Ovary (tissue), 9 donors: Measurements from ENCODE around the gene CDC25B. TPM values are rescaled to one million over a fixed set of nuclear protein-coding genes. Genes with fewer than 3 reads are reported as not detected.

ENCODE experiments used
- DNase-seq, 5 donors: peaks; one replicate each; pipeline ENCODE4 v3.0.0-alpha.2; 2019 to 2020
- H3K27ac ChIP-seq, 2 donors: fragments of 200-600 bp; one replicate each; pipeline versions ENCODE4 v1.5.1 to v1.8.0; 2019 to 2022
- H3K27me3 ChIP-seq: fragments of 200-600 bp; one replicate; pipeline ENCODE4 v1.8.0; 2022
- H3K36me3 ChIP-seq: fragments of 200-600 bp; sonication (generic); one replicate; pipeline ENCODE4 v1.5.1; 2019
- H3K4me1 ChIP-seq: one replicate; pipeline ENCODE4 v1.8.1; 2013; ENCODE audit warnings: mild to moderate bottlenecking, moderate library complexity; ENCODE audit not compliant: insufficient read depth
- H3K4me3 ChIP-seq: fragments of 200-600 bp; sonication (generic); one replicate; pipeline ENCODE4 v1.5.1; 2017
- H3K9me3 ChIP-seq, 2 donors: fragments of 200-600 bp in 1 of 2; sonication (generic) in 1 of 2; one replicate each; pipeline versions ENCODE4 v1.5.1 to v1.8.1; 2013 to 2019; ENCODE audit warnings: mild to moderate bottlenecking in 1 of 2, moderate library complexity in 1 of 2
- EP300 ChIP-seq: sonication (generic); formaldehyde crosslinking; IDR thresholded peaks from one replicate; pipeline ENCODE4 v1.6.1; 2017; ENCODE audit warnings: antibody characterized with exemption
- POLR2A ChIP-seq: fragments of 450-650 bp; IDR thresholded peaks from one replicate; pipeline ENCODE4 v1.6.1; 2017; ENCODE audit warnings: antibody characterized with exemption, mild to moderate bottlenecking, moderate library complexity
- WGBS, 3 donors: extraction: QIAGEN DNeasy Blood & Tissue Kit in 1 of 3; methylation state at CpG; one replicate each; pipeline versions ENCODE4 v1.1.5 to v1.1.7; 2013 to 2017; 5-methylcytosine and 5-hydroxymethylcytosine counted together
- intact Hi-C, 4 donors: fragments of 100-400 bp; cut with DNase I; formaldehyde crosslinking; loops; one replicate each; pipeline versions ENCODE4 v1.11.0 to v1.15.1; 2022 to 2023
- polyA plus RNA-seq, 2 donors: library from polyadenylated mRNA; stranded (reverse); fragments of 200-250 nt in 1 of 2; fragments of 350-450 nt in 1 of 2; fragmentation: Illumina TruSeq in 1 of 2; extraction: RNeasy Lipid Tissue Mini Kit (QIAGEN cat#74804) in 1 of 2; gene quantifications; one replicate each; pipeline ENCODE4 v1.2.3, GENCODE V29; 2013 to 2014
- total RNA-seq, 7 donors: library from RNA; depleted of rRNA in 2 of 7; stranded (reverse); fragments of >200 nt in 2 of 7; fragmentation: NEBNext Ultra II Directional in 3 of 7; extraction: Animal tissue kit (Norgen Biotek cat#: 25700) in 3 of 7; gene quantifications; one replicate each; pipeline versions ENCODE4 v1.1.0 to v1.2.4, GENCODE V29; 2016 to 2023
- TF ChIP-seq, protein P1 (sequence below), 3 donors: fragments of 450-650 bp in 2 of 3; fragments of 200-600 bp in 1 of 3; IDR thresholded peaks; one replicate each; pipeline versions ENCODE4 v1.5.1 to v1.8.0; 2016 to 2022; ENCODE audit warnings: antibody characterized with exemption in 3 of 3, mild to moderate bottlenecking in 1 of 3
- donor health status: DM: no; HTN: no; CAD: no; lungs with moderate emphysema.
- donor health status: DM: no; HTN: no; CAD: no.
- donor health status: Bipolar disorder and iron deficiency.
- donor health status: DM: yes; HTN: yes; CAD: no.
- donor health status: DM: no; HTN: no; CAD: no.
- donor health status: DM: yes; HTN: yes; CAD: no.

CDC25B gene
- total and polyA plus RNA-seq, 9 donors: 17.9 to 47.8 (median 33.0) TPM

DNA sequence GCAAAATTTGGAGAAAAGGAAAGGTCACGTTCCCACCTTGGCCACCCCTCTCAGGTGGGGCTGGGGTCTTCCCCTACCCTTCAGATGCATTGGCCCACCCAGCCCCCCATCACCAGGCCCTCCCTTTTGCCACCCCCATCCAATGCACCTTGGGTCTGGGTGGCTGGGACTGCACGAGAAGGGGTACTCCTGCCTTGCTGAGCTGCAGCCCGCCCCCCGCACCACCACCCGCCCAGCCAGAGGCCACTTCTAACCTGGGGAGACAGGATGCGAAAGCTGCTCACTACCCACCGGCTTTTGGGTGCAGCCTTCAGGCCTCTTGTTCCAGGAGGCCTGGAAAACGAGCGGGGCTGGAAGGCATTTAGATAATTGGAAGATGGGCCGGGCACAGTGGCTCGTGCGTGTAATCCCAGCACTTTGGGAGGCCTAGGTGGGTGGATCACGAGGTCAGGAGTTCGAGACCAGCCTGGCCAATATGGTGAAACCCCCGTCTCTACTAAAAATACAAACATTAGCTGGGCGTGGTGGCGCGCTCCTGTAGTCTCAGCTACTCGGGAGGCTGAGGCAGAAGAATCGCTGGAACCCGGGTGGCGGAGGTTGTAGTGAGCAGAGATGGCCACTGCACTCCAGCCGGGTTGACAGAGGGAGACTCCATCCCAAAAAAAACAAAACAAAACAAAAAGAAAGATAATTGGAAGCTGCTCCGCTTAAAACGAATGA is 1.2 kb upstream of the CDC25B start:
- Histone ChIP-seq H3K27me3 (no peaks in the 10 kb centered on the region), H3K4me3 (peak overlapping the region; percentile 47), H3K27ac (peak overlapping the region; percentile 85 to 92), H3K4me1 (peaks cover 2% of the 10 kb centered on the region), H3K36me3 (no peaks in the 10 kb centered on the region), H3K9me3 (no peaks in the 10 kb centered on the region)
- WGBS, 3 donors: 76% methylated on average over 25 of the region's 25 CpGs
- TF ChIP-seq EP300: no peak
- TF ChIP-seq POLR2A: no peak
- TF ChIP-seq, protein P1, sequence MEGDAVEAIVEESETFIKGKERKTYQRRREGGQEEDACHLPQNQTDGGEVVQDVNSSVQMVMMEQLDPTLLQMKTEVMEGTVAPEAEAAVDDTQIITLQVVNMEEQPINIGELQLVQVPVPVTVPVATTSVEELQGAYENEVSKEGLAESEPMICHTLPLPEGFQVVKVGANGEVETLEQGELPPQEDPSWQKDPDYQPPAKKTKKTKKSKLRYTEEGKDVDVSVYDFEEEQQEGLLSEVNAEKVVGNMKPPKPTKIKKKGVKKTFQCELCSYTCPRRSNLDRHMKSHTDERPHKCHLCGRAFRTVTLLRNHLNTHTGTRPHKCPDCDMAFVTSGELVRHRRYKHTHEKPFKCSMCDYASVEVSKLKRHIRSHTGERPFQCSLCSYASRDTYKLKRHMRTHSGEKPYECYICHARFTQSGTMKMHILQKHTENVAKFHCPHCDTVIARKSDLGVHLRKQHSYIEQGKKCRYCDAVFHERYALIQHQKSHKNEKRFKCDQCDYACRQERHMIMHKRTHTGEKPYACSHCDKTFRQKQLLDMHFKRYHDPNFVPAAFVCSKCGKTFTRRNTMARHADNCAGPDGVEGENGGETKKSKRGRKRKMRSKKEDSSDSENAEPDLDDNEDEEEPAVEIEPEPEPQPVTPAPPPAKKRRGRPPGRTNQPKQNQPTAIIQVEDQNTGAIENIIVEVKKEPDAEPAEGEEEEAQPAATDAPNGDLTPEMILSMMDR (IDR thresholded peaks at IDR 0.05): no peak
- DNase-seq: no peak
- intact Hi-C loops: no loop called here

DNA sequence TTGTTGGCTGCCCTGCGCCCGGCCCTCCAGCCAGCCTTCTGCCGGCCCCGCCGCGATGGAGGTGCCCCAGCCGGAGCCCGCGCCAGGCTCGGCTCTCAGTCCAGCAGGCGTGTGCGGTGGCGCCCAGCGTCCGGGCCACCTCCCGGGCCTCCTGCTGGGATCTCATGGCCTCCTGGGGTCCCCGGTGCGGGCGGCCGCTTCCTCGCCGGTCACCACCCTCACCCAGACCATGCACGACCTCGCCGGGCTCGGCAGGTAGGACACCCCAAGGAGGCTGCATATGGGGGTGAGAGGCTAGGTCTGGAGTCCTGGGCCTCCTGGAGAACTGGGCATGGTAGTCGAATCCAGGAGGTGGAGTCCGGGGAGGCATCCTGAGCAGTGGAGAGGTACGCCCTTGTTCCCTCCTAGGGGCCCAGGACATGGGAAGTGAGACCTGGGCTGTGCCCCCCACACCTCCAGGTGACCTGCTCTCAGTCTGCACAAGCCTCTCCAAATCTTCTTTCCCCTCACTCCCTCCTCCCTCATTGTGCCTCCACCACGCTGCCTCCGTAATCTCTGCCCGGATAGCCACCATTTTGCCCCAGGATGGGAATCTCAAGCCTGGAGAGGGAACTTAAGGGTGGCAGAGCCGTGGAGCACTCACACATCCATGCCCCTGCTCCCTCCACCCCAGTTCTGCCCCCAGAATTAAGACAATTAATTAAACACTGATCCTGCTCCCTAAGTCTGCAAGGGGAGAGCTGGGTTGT is 541 bp downstream of the CDC25B start:
- Histone ChIP-seq H3K4me1 (peaks cover 2% of the 10 kb centered on the region), H3K27ac (peak overlapping the region; percentile 26 to 92)

DNA sequence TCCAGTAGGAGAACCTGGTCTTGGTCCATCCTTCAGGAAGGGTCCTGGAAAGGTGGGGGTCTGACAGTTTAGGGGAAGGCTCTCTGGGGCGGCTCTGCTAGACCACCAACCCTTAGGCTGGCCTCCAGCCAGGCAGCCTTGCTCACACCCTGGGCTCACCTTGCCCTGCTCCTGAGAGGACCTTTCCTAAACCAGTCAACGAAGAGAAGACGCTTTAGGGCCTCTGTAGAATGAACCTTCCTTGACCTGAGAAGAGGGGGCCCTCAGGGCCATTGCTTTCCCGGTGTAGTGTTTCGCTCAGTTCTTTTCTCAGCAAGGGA is 1.1 kb downstream of the CDC25B start:
- peaks cover 2% of the 10 kb centered on the region for H3K4me1 ChIP-seq
- H3K27ac ChIP-seq: peak overlapping the region; percentile 26 to 92
- no peak overlapping the region for H3K4me3 ChIP-seq
- H3K36me3 ChIP-seq: no peaks in the 10 kb centered on the region
- H3K9me3 ChIP-seq: no peaks in the 10 kb centered on the region
- intact Hi-C loops: no loop called here
- TF ChIP-seq, protein P1 (IDR thresholded peaks at IDR 0.05): no peak
- TF ChIP-seq EP300: no peak
- no peak for TF ChIP-seq POLR2A
- WGBS, 3 donors: 71 to 74% (median 73%) methylated on average over 5 of the region's 5 CpGs
- no peaks in the 10 kb centered on the region for H3K27me3 ChIP-seq
- DNase-seq: peak in 2 of 5 donors; percentile 51 to 52

More for the DNA sequence above, 541 bp downstream of the CDC25B start:
- H3K27me3 ChIP-seq: no peaks in the 10 kb centered on the region
- H3K4me3 ChIP-seq: peak overlapping the region; percentile 47
- WGBS, 3 donors: 11 to 13% (median 12%) methylated on average over 30 to 33 of the region's 33 CpGs
- TF ChIP-seq, protein P1 (IDR thresholded peaks at IDR 0.05): no peak
- TF ChIP-seq EP300 (no peak), POLR2A (no peak)
- DNase-seq: no peak
- no peaks in the 10 kb centered on the region for H3K9me3 ChIP-seq
- intact Hi-C loops: no loop called here
- H3K36me3 ChIP-seq: no peaks in the 10 kb centered on the region

DNA sequence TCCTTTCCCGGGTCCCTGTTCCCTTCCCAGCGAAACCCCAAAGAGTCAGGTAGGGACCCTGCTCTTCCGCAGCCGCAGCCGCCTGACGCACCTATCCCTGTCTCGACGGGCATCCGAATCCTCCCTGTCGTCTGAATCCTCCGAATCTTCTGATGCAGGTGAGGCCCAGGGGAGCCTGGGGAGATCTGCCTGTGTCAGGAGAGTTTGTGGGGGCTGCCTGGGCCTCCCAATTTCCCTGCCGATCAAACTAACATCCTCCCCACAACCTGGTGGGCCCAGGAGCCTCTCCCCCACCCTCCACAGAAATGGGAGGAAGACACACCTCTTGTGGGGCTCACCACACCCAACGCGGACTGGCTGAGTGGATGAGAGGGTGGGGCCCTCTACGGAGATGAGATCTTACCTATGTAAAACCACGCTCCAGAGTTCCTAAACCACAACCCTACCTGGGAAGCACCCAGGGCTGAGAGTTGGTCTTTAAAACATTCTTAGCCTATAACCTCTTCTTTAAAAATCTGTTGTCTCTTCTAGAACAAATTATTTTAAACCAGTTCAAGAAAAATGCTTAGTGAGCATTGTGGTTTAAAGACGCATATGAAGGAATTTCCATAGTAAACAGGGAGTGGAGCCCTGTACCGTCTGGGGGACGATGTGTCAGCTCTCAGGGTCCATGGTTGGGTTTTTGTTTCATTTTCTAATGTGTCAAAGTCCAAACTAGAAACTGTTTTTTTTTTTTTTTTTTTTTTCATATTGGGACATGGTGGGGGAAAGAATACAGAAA is 1.7 kb downstream of the CDC25B start:
- Histone ChIP-seq H3K4me3 (no peak overlapping the region), H3K27me3 (no peaks in the 10 kb centered on the region), H3K4me1 (peaks cover 2% of the 10 kb centered on the region), H3K9me3 (no peaks in the 10 kb centered on the region), H3K36me3 (no peaks in the 10 kb centered on the region), H3K27ac (peak overlapping the region in 1 of 2 donors; percentile 92)
- 68 to 70% (median 69%) methylated on average over 19 of the region's 19 CpGs for WGBS, 3 donors
- intact Hi-C loops: no loop called here
- TF ChIP-seq EP300 (no peak), POLR2A (no peak)
- TF ChIP-seq, protein P1 (IDR thresholded peaks at IDR 0.05): no peak
- peak in 1 of 5 donors; percentile 39 for DNase-seq
